B cell (primary cell): ENCODE measurements around the gene DQX1. TPM values are rescaled to one million over a fixed set of nuclear protein-coding genes. Genes with fewer than 3 reads are reported as not detected.

ENCODE experiments used
- ATAC-seq: fragments of 200-7000 bp; cut with Tn5 transposase; one replicate; pipeline ENCODE4 v1.10.0; 2021; ENCODE audit warnings: low read depth, mild to moderate bottlenecking, moderate number of reproducible peaks, moderate library complexity
- CTCF ChIA-PET: fragments of 350-600 bp; sonication (Branson Sonifier 250); formaldehyde crosslinking; loops from one replicate; lab custom pipeline; 2021; ENCODE audit warnings: antibody characterized with exemption, inconsistent platforms; lab: Charles Lee
- POLR2A ChIA-PET: fragments of 350-600 bp; sonication (Branson Sonifier 250); formaldehyde crosslinking; loops from one replicate; lab custom pipeline; 2021; ENCODE audit warnings: antibody characterized with exemption; lab: Charles Lee
- DNase-seq: peaks from one replicate; pipeline ENCODE4 v3.0.0; 2013
- H2AFZ ChIP-seq: 2 replicates; pipeline ENCODE4 v1.6.1; 2012; ENCODE audit warnings: mild to moderate bottlenecking, low read depth, low read length; ENCODE audit not compliant: insufficient read depth, poor library complexity, severe bottlenecking
- H3K27ac ChIP-seq, 2 donors: 1 replicate in 1 of 2; 2 replicates in 1 of 2; pipeline ENCODE4 v1.5.1; 2012 to 2013; ENCODE audit warnings: low read length in 2 of 2, mild to moderate bottlenecking in 2 of 2, moderate library complexity in 1 of 2
- H3K27me3 ChIP-seq, 4 experiments: fragments of 200-600 bp in 1 of 4; sonication (generic) in 1 of 4; replicated peaks in 1 of 4; 1 replicate in 2 of 4; 2 replicates in 2 of 4; pipeline versions ENCODE4 v1.6.1 to v1.7.0; 2013 to 2016; ENCODE audit warnings: low read length in 3 of 4, mild to moderate bottlenecking in 2 of 4, mixed read lengths in 1 of 4, moderate library complexity in 1 of 4; ENCODE audit not compliant: insufficient read depth in 4 of 4, control insufficient read depth in 3 of 4; ENCODE audit errors: control extremely low read depth in 1 of 4
- H3K36me3 ChIP-seq, 2 experiments: replicated peaks in 1 of 2; 1 replicate in 1 of 2; 2 replicates in 1 of 2; pipeline versions ENCODE4 v1.6.1 to v1.7.1; 2013; ENCODE audit warnings: low read length in 1 of 2; ENCODE audit not compliant: insufficient read depth in 2 of 2, control insufficient read depth in 1 of 2; ENCODE audit errors: control extremely low read depth in 1 of 2, extremely low read depth in 1 of 2
- H3K4me1 ChIP-seq, 2 donors: fragments of 200-600 bp in 1 of 2; sonication (generic) in 1 of 2; 1 replicate in 1 of 2; 2 replicates in 1 of 2; pipeline versions ENCODE4 v1.5.1 to v1.6.1; 2013 to 2017; ENCODE audit warnings: low read length in 2 of 2; ENCODE audit not compliant: control insufficient read depth in 2 of 2, insufficient read depth in 2 of 2
- H3K4me2 ChIP-seq: replicated peaks from 2 replicates; pipeline ENCODE3; 2012; ENCODE audit warnings: mild to moderate bottlenecking, low read depth, low read length; ENCODE audit not compliant: poor library complexity, severe bottlenecking
- H3K4me3 ChIP-seq, 5 experiments: fragments of 200-600 bp in 1 of 5; sonication (generic) in 1 of 5; 1 replicate in 3 of 5; 2 replicates in 2 of 5; pipeline versions ENCODE4 v1.5.1 to v1.7.0; 2011 to 2016; ENCODE audit warnings: low read length in 4 of 5, mild to moderate bottlenecking in 4 of 5, low read depth in 2 of 5, control low read depth in 1 of 5, moderate library complexity in 1 of 5; ENCODE audit not compliant: insufficient read depth in 1 of 5; ENCODE audit errors: control extremely low read depth in 1 of 5, extremely low read depth in 1 of 5
- H3K79me2 ChIP-seq: fragments of 200-600 bp; sonication (generic); one replicate; pipeline ENCODE4 v1.6.0; 2016; ENCODE audit warnings: low read length; ENCODE audit not compliant: control insufficient read depth, insufficient read depth
- H3K9ac ChIP-seq: fragments of 200-600 bp; sonication (generic); 2 replicates; pipeline ENCODE4 v1.6.1; 2017; ENCODE audit warnings: mild to moderate bottlenecking, low read length, moderate library complexity
- H3K9me3 ChIP-seq, 3 donors: one replicate each; pipeline versions ENCODE4 v1.6.1 to v1.7.1; 2013; ENCODE audit warnings: low read length in 2 of 3; ENCODE audit not compliant: control insufficient read depth in 2 of 3, insufficient read depth in 1 of 3; ENCODE audit errors: control extremely low read depth in 1 of 3
- H4K20me1 ChIP-seq: 2 replicates; pipeline ENCODE4 v1.6.0; 2012; ENCODE audit warnings: mild to moderate bottlenecking, low read length; ENCODE audit not compliant: insufficient read depth, control insufficient read depth, poor library complexity, severe bottlenecking
- H3K27ac Mint-ChIP-seq: one replicate; pipeline ENCODE4 v1.8.0; 2021; ENCODE audit warnings: mixed read lengths
- H3K27me3 Mint-ChIP-seq: one replicate; pipeline ENCODE4 v1.8.0; 2021; ENCODE audit warnings: mixed read lengths
- H3K4me1 Mint-ChIP-seq: one replicate; pipeline ENCODE4 v1.8.0; 2021; ENCODE audit warnings: mixed read lengths
- H3K4me3 Mint-ChIP-seq: one replicate; pipeline ENCODE4 v1.8.0; 2021; ENCODE audit warnings: mixed read lengths
- H3K9me3 Mint-ChIP-seq: one replicate; pipeline ENCODE4 v1.8.0; 2022; ENCODE audit warnings: mixed read lengths; ENCODE audit not compliant: insufficient read depth
- CTCF ChIP-seq: fragments of 200-600 bp; IDR thresholded peaks from one replicate; pipeline ENCODE4 v1.8.0; 2022; ENCODE audit warnings: antibody characterized with exemption, mild to moderate bottlenecking
- EZH2 ChIP-seq: IDR thresholded peaks from 2 replicates; pipeline ENCODE4 v1.6.1; 2012; ENCODE audit warnings: borderline replicate concordance, low read depth, mild to moderate bottlenecking, moderate library complexity, low read length; ENCODE audit not compliant: insufficient read depth, poor library complexity, severe bottlenecking
- WGBS: methylation state at CpG from one replicate; pipeline ENCODE4 v1.1.5; 2013; ENCODE audit warnings: missing lambda C conversion rate; ENCODE audit not compliant: insufficient coverage; 5-methylcytosine and 5-hydroxymethylcytosine counted together
- intact Hi-C: fragments of 100-400 bp; cut with micrococcal nuclease; formaldehyde crosslinking; loops from one replicate; pipeline ENCODE4 v1.10.0; 2022
- polyA plus RNA-seq: library from polyadenylated mRNA; depleted of rRNA; stranded (reverse); fragments of >200 nt; gene quantifications from 2 replicates; pipeline ENCODE4 v1.2.3, GENCODE V29; 2012
- total RNA-seq, 2 donors: library from RNA; stranded (reverse); fragments of 120-200 nt in 1 of 2; gene quantifications; 1 replicate in 1 of 2; 2 replicates in 1 of 2; pipeline versions ENCODE4 v1.2.3 to v1.2.4, GENCODE V29; 2013 to 2022

DQX1 gene
- total and polyA plus RNA-seq, 2 donors (not counting 1 experiment from before 2014, with no cell fraction given) = 0.46 to 0.57 TPM

- Mint-ChIP-seq H3K4me3 (no peak overlapping the region), H3K27me3 (no peaks in the 10 kb centered on the region), H3K9me3 (no peaks in the 10 kb centered on the region), H3K4me1 (peaks cover 38% of the 10 kb centered on the region), H3K27ac (no peak overlapping the region)
- POLR2A ChIA-PET = no interaction called here
- CTCF ChIA-PET = interaction anchor here (1.2 to 9.6 kb wide), 5 partner anchors 11 to 159 kb away, joined by 3 to 71 read pairs (median 6); partner anchors contain the start of genes CCDC142, PCGF1 and TTC31
- intact Hi-C loops = loop anchor here (5.0 kb wide), 1 partner anchor 36 kb away; the partner anchor contains the start of gene LBX2
- DNase-seq = no peak
- no peak for ATAC-seq
- Histone ChIP-seq H2AFZ (no peak overlapping the region), H3K4me1 (peaks cover 27 to 37% of the 10 kb centered on the region in 2 donors), H3K36me3 (peaks cover 0 to 20% of the 10 kb centered on the region in 2 experiments), H3K79me2 (peaks cover 30% of the 10 kb centered on the region), H4K20me1 (peaks cover under 1% of the 10 kb centered on the region), H3K9ac (no peak overlapping the region), H3K27ac (no peak overlapping the region), H3K9me3 (no peaks in the 10 kb centered on the region), H3K4me3 (no peak overlapping the region), H3K4me2 (no peak overlapping the region), H3K27me3 (no peaks in the 10 kb centered on the region)
- 95% methylated on average over 2 of the region's 4 CpGs for WGBS
- TF ChIP-seq CTCF (no peak), EZH2 (no peak)
Measured at GRCh38 chr2:74533464-74533863, 7.4 kb upstream of the DQX1 start.

DNA sequence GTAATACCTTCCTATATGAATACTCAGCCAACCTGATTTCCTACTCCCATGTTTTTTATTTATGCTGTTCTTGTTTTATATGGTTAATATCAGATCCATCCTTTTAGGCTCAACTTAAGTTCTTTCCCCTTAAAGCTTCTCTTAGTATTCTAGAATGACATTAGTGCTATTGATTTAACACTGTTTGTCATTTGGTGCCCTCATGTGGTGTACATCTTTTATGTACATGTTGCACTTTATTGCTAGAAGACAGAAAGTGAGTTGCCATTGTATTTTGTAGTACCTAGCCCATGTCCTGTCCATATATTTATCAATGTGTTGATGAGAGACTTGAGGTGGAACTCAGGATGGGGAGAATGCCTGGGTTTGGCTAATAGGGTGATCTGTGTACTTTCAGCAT lies 6.2 kb upstream of the DQX1 start:
- intact Hi-C loops = loop anchor here (5.0 kb wide), 1 partner anchor 35 kb away; the partner anchor contains the start of gene LBX2
- Histone ChIP-seq H3K27ac (peak overlapping the region in 1 of 2 donors; percentile 84), H3K36me3 (peaks cover 0 to 30% of the 10 kb centered on the region in 2 experiments), H2AFZ (no peak overlapping the region), H3K9me3 (no peaks in the 10 kb centered on the region), H3K4me3 (no peak overlapping the region), H3K27me3 (no peaks in the 10 kb centered on the region), H3K79me2 (peaks cover 31% of the 10 kb centered on the region), H3K4me2 (peak overlapping the region; percentile 95), H3K9ac (no peak overlapping the region), H4K20me1 (peaks cover 5% of the 10 kb centered on the region), H3K4me1 (peaks cover 27 to 35% of the 10 kb centered on the region in 2 donors)
- Mint-ChIP-seq H3K27ac (peak overlapping the region; percentile 2), H3K27me3 (no peaks in the 10 kb centered on the region), H3K9me3 (no peaks in the 10 kb centered on the region), H3K4me3 (peak overlapping the region; percentile 13), H3K4me1 (peaks cover 33% of the 10 kb centered on the region)
- POLR2A ChIA-PET = interaction anchor here (0.6 to 1.9 kb wide), 5 partner anchors 12 to 1247 kb away, joined by 3 to 5 read pairs (median 3); partner anchors contain the start of genes CCDC142, FBXO41, PCGF1 and TTC31
- CTCF ChIA-PET = interaction anchor here (0.7 to 9.6 kb wide), 27 partner anchors 9 to 708 kb away, joined by 3 to 71 read pairs (median 4); partner anchors contain the start of genes CCDC142, INO80B, PCGF1 and STAMBP
- no peak for ATAC-seq
- TF ChIP-seq EZH2 (no peak), CTCF (peak; percentile 49)
- DNase-seq = peak; percentile 65
